Hepatocyte (in vitro differentiated cells): ENCODE data around the gene SMARCD2. TPM values are rescaled to one million over a fixed set of nuclear protein-coding genes. Genes with fewer than 3 reads are reported as not detected.
A peak's percentile ranks its signal among the peaks of the same experiment; 100 is the strongest.

Source experiments
- DNase-seq: peaks from one replicate; pipeline ENCODE4 v3.0.0-alpha.2; 2016; ENCODE audit warnings: low spot score
- H2AFZ ChIP-seq: fragments of 200-600 bp; sonication (generic); 2 replicates; pipeline ENCODE4 v1.6.0; 2016; ENCODE audit warnings: antibody characterized with exemption, mild to moderate bottlenecking
- H3K27ac ChIP-seq: fragments of 200-600 bp; sonication (generic); 2 replicates; pipeline ENCODE4 v1.5.1; 2016; ENCODE audit warnings: mild to moderate bottlenecking
- H3K27me3 ChIP-seq: fragments of 200-600 bp; sonication (generic); 2 replicates; pipeline ENCODE4 v1.6.1; 2016
- H3K36me3 ChIP-seq: fragments of 200-600 bp; sonication (generic); replicated peaks from 2 replicates; pipeline ENCODE4 v1.5.1; 2016; ENCODE audit warnings: low read depth; ENCODE audit not compliant: insufficient read depth
- H3K4me1 ChIP-seq: fragments of 200-600 bp; sonication (generic); 2 replicates; pipeline ENCODE4 v1.5.1; 2016; ENCODE audit warnings: mild to moderate bottlenecking, moderate library complexity; ENCODE audit not compliant: insufficient read depth
- H3K4me2 ChIP-seq: fragments of 200-600 bp; sonication (generic); 2 replicates; pipeline ENCODE4 v1.6.0; 2016
- H3K4me3 ChIP-seq: fragments of 200-600 bp; sonication (generic); 2 replicates; pipeline ENCODE4 v1.5.1; 2016; ENCODE audit warnings: mild to moderate bottlenecking
- H3K79me2 ChIP-seq: fragments of 200-600 bp; sonication (generic); 2 replicates; pipeline ENCODE4 v1.6.0; 2017; ENCODE audit warnings: mild to moderate bottlenecking
- H3K9me2 ChIP-seq: fragments of 200-600 bp; sonication (generic); replicated peaks from 2 replicates; pipeline ENCODE4 v1.6.0; 2017; ENCODE audit warnings: mild to moderate bottlenecking; ENCODE audit not compliant: insufficient read depth
- H3K9me3 ChIP-seq: fragments of 200-600 bp; sonication (generic); 2 replicates; pipeline ENCODE4 v1.5.1; 2016; ENCODE audit warnings: low read depth, mild to moderate bottlenecking
- H4K20me1 ChIP-seq: fragments of 200-600 bp; sonication (generic); 2 replicates; pipeline ENCODE4 v1.6.0; 2016; ENCODE audit warnings: mild to moderate bottlenecking; ENCODE audit not compliant: insufficient read depth, poor library complexity, severe bottlenecking
- CTCF ChIP-seq: fragments of 200-600 bp; sonication (generic); IDR thresholded peaks from 2 replicates; pipeline ENCODE4 v1.5.1; 2016; ENCODE audit warnings: antibody characterized with exemption, mild to moderate bottlenecking; ENCODE audit not compliant: poor library complexity
- EZH2 ChIP-seq: fragments of 200-600 bp; sonication (generic); IDR thresholded peaks from 2 replicates; pipeline ENCODE4 v1.6.1; 2016; ENCODE audit warnings: antibody characterized with exemption, mild to moderate bottlenecking, borderline replicate concordance
- EZH2phosphoT487 ChIP-seq: fragments of 200-600 bp; sonication (generic); IDR thresholded peaks from one replicate; pipeline ENCODE4 v1.6.1; 2018; ENCODE audit warnings: antibody characterized with exemption, mild to moderate bottlenecking, low read depth, moderate library complexity; ENCODE audit not compliant: unreplicated experiment, severe bottlenecking
- WGBS: methylation state at CpG from one replicate; pipeline ENCODE4 v1.1.6; 2016; ENCODE audit warnings: low lambda C conversion rate; ENCODE audit errors: missing lambda C conversion rate; 5-methylcytosine and 5-hydroxymethylcytosine counted together
- polyA plus RNA-seq: library from polyadenylated mRNA; unstranded; fragments of >200 nt; fragmentation: Nextera tagmentation; extraction: Ambion mirVana; gene quantifications from 2 replicates; pipeline ENCODE4 v1.2.1, GENCODE V29; 2016
- total RNA-seq: library from RNA; depleted of rRNA; stranded (reverse); fragments of >200 nt; gene quantifications from 2 replicates; pipeline ENCODE4 v1.2.3, GENCODE V29; 2014

SMARCD2 gene
- total and polyA plus RNA-seq, 2 experiments from 2014 or later = 52.9 to 65.7 TPM

- H3K27ac ChIP-seq = no peak overlapping the region
- H3K4me2 ChIP-seq = peak overlapping the region; percentile 98
- no peak overlapping the region for H2AFZ ChIP-seq
- H3K27me3 ChIP-seq = no peaks in the 10 kb centered on the region
- WGBS = 99% methylated on average over 3 of the region's 3 CpGs
- H3K4me1 ChIP-seq = peaks cover 20% of the 10 kb centered on the region
- H3K9me2 ChIP-seq = no peaks in the 10 kb centered on the region
- peaks cover 4% of the 10 kb centered on the region for H3K36me3 ChIP-seq
- no peaks in the 10 kb centered on the region for H3K9me3 ChIP-seq
- H3K79me2 ChIP-seq = peaks cover 48% of the 10 kb centered on the region
- no peak for DNase-seq
- H3K4me3 ChIP-seq = peak overlapping the region; percentile 72
- TF ChIP-seq EZH2 = no peak
- no peaks in the 10 kb centered on the region for H4K20me1 ChIP-seq
Measured at GRCh38 chr17:63828936-63829335, 13.5 kb downstream of the SMARCD2 start.

- WGBS = 5% methylated on average over 19 of the region's 19 CpGs
- H3K27ac ChIP-seq = peak overlapping the region; percentile 91
- peak overlapping the region; percentile 72 for H3K4me3 ChIP-seq
- no peaks in the 10 kb centered on the region for H3K9me2 ChIP-seq
- no peaks in the 10 kb centered on the region for H4K20me1 ChIP-seq
- H3K4me1 ChIP-seq = peaks cover 20% of the 10 kb centered on the region
- peaks cover 4% of the 10 kb centered on the region for H3K36me3 ChIP-seq
- no peaks in the 10 kb centered on the region for H3K27me3 ChIP-seq
- peaks cover 49% of the 10 kb centered on the region for H3K79me2 ChIP-seq
- no peak for TF ChIP-seq CTCF
- TF ChIP-seq EZH2 = no peak
- no peak for TF ChIP-seq EZH2phosphoT487
- DNase-seq = no peak
- H3K9me3 ChIP-seq = no peaks in the 10 kb centered on the region
- H2AFZ ChIP-seq = peak overlapping the region; percentile 41
- H3K4me2 ChIP-seq = peak overlapping the region; percentile 98
Measured at GRCh38 chr17:63827801-63828221, 14.7 kb downstream of the SMARCD2 start.

GRCh38 chr17:63827002-63827800, 15.3 kb downstream of the SMARCD2 start, which contains the start of the genes FTSJ3 and PSMC5:
Gene FTSJ3, minus strand, starts transcription at chr17:63827663. Its CDS starts 761 bp downstream, at chr17:63826902.
Gene PSMC5, plus strand, starts transcription at chr17:63827431. Its CDS starts 60 bp downstream, at chr17:63827491.
- Histone ChIP-seq H3K36me3 (peaks cover 4% of the 10 kb centered on the region), H3K79me2 (peaks cover 49% of the 10 kb centered on the region), H3K9me2 (no peaks in the 10 kb centered on the region), H3K9me3 (no peaks in the 10 kb centered on the region), H4K20me1 (no peaks in the 10 kb centered on the region), H3K4me2 (peak within 1 kb of the TSS; percentile 98), H3K4me3 (peak within 1 kb of the TSS; percentile 72), H3K27ac (peak within 1 kb of the TSS; percentile 91), H3K27me3 (no peaks in the 10 kb centered on the region), H2AFZ (peak within 1 kb of the TSS; percentile 41), H3K4me1 (peaks cover 20% of the 10 kb centered on the region)
- TF ChIP-seq EZH2phosphoT487 (no peak), CTCF (peak; percentile 53), EZH2 (no peak)
- WGBS = under 1% methylated on average over 53 of the region's 58 CpGs
- DNase-seq = peak; percentile 96

GRCh38 chr17:63826468-63827001, 15.9 kb downstream of the SMARCD2 start:
- Histone ChIP-seq H3K4me2 (peak overlapping the region; percentile 98), H3K9me3 (no peaks in the 10 kb centered on the region), H4K20me1 (no peaks in the 10 kb centered on the region), H3K36me3 (peaks cover 4% of the 10 kb centered on the region), H3K4me1 (peaks cover 20% of the 10 kb centered on the region), H3K4me3 (peak overlapping the region; percentile 72), H2AFZ (peak overlapping the region; percentile 41), H3K9me2 (no peaks in the 10 kb centered on the region), H3K27ac (peak overlapping the region; percentile 91), H3K27me3 (no peaks in the 10 kb centered on the region), H3K79me2 (peaks cover 49% of the 10 kb centered on the region)
- peak; percentile 38 for DNase-seq
- no peak for TF ChIP-seq EZH2phosphoT487
- WGBS = 3% methylated on average over 31 of the region's 31 CpGs
